ENCODE data around the gene PLVAP. TPM values are rescaled to one million over a fixed set of nuclear protein-coding genes. Genes with fewer than 3 reads are reported as not detected.

Gene PLVAP
- total and polyA plus RNA-seq, 2 experiments from 2014 or later = not detected

GRCh38 chr19:17393002-17393401 is 15.9 kb upstream of the PLVAP start (continued):
- TF ChIP-seq ZNF462 (CRISPR knock-in tag; IDR thresholded peaks at IDR 0.05) (no peak), NANOG (IDR thresholded peaks at IDR 0.05; ENCODE audit: borderline replicate concordance) (no peak), CREB1 (CRISPR knock-in tag; IDR thresholded peaks at IDR 0.05; ENCODE audit: low read depth) (no peak), ETS1 (IDR thresholded peaks at IDR 0.05) (no peak), POLR2AphosphoS5 (IDR thresholded peaks at IDR 0.05; ENCODE audit: low read depth) (no peak), REST (IDR thresholded peaks at IDR 0.05; ENCODE audit: unreplicated experiment) (no peak), ZNF114 (CRISPR knock-in tag; IDR thresholded peaks at IDR 0.05) (no peak), ZNF331 (CRISPR knock-in tag; IDR thresholded peaks at IDR 0.05; ENCODE audit: low read depth) (no peak)
